ENCODE data around the gene POMT1. TPM values are rescaled to one million over a fixed set of nuclear protein-coding genes. Genes with fewer than 3 reads are reported as not detected.
"Not testable (repeated sequence)": the region's sequence is repeated elsewhere in the genome, so short reads cannot be mapped to it uniquely, and the experiment has no call there.

The POMT1 gene, protein sequence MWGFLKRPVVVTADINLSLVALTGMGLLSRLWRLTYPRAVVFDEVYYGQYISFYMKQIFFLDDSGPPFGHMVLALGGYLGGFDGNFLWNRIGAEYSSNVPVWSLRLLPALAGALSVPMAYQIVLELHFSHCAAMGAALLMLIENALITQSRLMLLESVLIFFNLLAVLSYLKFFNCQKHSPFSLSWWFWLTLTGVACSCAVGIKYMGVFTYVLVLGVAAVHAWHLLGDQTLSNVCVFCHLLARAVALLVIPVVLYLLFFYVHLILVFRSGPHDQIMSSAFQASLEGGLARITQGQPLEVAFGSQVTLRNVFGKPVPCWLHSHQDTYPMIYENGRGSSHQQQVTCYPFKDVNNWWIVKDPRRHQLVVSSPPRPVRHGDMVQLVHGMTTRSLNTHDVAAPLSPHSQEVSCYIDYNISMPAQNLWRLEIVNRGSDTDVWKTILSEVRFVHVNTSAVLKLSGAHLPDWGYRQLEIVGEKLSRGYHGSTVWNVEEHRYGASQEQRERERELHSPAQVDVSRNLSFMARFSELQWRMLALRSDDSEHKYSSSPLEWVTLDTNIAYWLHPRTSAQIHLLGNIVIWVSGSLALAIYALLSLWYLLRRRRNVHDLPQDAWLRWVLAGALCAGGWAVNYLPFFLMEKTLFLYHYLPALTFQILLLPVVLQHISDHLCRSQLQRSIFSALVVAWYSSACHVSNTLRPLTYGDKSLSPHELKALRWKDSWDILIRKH
- total RNA-seq (2014; rRNA removed; shearing (Covaris generic)): 23.0 and 25.6 TPM in 2 replicates

DNA sequence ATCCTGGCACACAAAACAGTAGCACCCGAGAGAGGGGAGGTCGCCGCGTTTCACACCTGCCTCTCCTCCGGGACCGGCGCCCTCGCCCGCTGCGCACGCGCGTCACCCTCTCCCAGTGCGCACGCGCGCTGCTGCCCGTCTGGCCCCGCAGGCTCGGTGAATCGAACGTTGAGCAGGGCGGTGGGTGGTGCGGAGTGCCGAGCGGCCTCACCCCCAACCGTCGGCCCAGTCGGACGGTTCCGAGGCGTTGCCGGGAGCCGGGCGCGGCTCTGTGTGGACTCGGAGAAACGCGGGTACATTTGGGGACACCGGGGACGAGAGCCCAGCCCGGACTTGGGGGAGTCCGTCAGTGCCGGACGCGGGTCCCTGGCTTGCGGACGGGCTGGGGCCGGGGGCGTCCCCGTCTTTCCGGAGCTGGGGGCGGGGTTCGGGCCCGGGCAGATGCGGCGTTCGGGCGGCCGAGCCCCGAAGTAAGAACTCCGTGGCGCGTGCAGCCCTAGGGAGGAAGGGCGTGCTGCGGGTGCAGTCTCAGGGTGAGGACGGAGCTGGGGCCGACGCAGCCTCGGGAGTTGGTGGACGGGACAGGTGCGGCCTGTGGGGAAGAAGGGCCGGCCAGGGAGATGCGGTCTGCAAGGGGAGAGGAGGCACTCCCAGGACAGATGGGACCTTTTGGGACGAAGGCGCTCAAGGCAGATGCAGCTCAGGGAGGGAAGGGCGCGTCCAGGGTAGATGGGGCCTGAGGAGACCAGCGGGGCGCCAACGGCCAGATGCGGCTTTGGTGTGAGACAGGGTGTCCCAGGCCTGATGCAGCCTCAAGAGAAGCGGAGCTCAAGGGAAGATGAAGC lies at the start of gene POMT1:
POMT1 (plus strand) TSS at position 138 of the 845 bp plus-strand sequence. CDS start 1,301 bp downstream, outside the sequence.
- H3K27ac ChIP-seq: peak within 1 kb of the TSS; percentile 37
- H3K4me3 ChIP-seq: peak within 1 kb of the TSS; percentile 69
- peaks cover 34% of the 10 kb centered on the region for H3K36me3 ChIP-seq
- H3K27me3 ChIP-seq: no peaks in the 10 kb centered on the region
- peaks cover 6% of the 10 kb centered on the region; the same call in 1 of the 2 replicates for H3K4me1 ChIP-seq
- H3K9me3 ChIP-seq (replicated peaks): no peaks in the 10 kb centered on the region
- peak; percentile 91 to 95 for DNase-seq

DNA sequence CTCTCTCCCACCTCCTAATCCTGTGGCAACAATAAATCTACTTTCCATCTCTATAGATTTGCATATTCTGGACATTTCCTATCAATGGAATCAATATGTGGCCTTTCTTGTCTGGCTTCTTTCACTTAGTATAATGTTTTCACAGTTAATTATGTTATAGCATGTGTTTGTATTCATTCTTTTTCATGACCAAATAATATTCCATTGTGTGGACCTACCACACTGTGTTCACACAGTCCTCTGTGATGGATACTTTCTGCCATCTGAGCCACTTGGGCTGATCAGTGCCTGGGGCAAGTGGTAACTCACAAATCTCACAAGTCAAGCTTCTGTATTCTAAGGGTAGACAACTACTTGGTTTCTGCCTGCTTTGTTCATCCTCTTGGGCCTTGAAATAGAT lies 48.7 kb upstream of the POMT1 start:
- Histone ChIP-seq H3K36me3 (peaks cover 92% of the 10 kb centered on the region), H3K4me1 (no peaks in the 10 kb centered on the region), H3K9me3 (replicated peaks) (no peaks in the 10 kb centered on the region), H3K27me3 (no peaks in the 10 kb centered on the region), H3K27ac (no peak overlapping the region), H3K4me3 (no peak overlapping the region)
- DNase-seq: no peak

DNA sequence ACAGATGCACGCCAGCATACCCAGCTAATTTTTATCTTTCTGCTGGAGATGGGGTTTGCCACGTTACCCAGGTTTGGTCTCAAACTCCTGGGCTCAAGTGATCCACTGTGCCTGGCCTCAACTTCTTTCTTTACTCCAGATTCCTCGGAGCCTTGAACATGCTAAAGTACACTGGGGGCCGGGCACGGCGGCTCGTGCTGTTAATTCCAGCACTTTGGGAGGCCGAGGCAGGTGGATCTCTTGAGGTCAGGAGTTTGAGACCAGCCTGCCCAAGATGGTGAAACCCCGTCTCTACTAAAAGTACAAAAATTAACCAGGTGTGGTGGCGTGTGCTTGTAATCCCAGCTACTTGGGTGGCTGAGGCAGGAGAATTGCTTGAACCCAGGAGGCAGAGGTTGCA lies 47.1 kb upstream of the POMT1 start:
- H3K4me1 ChIP-seq; H3K4me3 ChIP-seq; H3K27ac ChIP-seq; DNase-seq; H3K9me3 ChIP-seq (replicated peaks); H3K27me3 ChIP-seq: not testable (repeated sequence)
- peaks cover 90% of the 10 kb centered on the region for H3K36me3 ChIP-seq

DNA sequence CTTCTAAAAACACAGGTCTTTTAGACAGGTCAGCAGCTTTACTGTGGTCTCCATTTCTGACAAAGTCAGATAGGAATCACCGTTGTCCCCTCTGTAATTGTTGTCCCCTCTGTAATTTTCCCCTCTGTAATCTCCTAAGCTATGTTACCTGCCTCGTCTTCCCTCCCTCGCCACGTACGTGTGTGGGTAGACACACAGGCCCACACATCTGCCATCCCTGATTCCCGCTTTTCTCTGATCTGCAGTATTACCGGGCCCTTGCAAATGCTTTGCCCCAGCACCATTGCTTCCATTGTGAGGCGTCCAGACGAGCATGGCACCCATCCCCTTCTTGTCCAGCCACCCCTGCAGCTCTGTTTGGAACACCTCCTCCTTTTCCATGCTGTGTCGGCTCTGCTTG lies 45.0 kb upstream of the POMT1 start:
- Histone ChIP-seq H3K36me3 (peaks cover 90% of the 10 kb centered on the region), H3K9me3 (replicated peaks) (no peaks in the 10 kb centered on the region), H3K27me3 (no peaks in the 10 kb centered on the region), H3K27ac (no peak overlapping the region), H3K4me3 (no peak overlapping the region), H3K4me1 (no peaks in the 10 kb centered on the region)
- DNase-seq: no peak

DNA sequence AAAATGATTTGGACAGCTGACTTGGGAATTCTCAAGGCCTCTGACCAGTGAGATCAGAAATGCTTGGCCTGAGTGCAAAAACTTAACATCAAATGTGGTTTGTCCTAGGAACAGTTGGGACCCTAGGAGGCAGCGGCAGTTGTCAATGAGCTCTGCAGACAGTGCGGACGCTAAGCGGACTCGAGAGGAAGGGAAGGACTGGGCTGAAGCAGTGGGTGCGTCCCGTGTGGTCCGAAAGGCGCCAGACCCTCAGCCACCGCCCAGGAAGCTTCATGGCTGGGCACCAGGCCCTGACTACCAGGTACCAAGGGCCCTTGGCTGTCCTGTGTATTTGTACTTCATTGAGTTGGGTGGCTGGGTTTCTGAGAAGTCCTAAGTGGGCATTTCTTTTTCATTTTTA lies 43.7 kb upstream of the POMT1 start:
- H3K36me3 ChIP-seq: peaks cover 90% of the 10 kb centered on the region
- DNase-seq: no peak

DNA sequence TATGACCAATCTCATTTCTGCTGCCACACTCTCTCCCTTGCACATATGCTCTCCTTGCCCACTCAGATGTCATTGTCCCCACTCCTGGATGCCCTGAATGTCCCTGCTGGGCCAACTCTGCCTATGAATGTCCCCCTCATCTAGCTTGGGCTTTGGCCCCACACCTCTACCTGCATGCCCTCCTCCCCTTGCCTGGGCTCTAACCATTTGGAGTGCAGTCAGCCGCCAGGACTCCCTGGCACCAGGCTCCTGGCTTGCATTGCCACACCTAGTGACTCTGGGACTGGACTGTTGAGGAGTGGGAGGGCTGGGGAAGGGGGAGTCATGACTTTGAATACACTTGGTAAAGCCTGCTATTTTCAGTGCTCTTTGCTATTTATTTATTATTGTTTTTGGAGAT lies 41.6 kb upstream of the POMT1 start:
- no peaks in the 10 kb centered on the region for H3K4me1 ChIP-seq
- DNase-seq: no peak
- H3K27me3 ChIP-seq: no peaks in the 10 kb centered on the region
- H3K9me3 ChIP-seq (replicated peaks): no peaks in the 10 kb centered on the region
- peaks cover 93% of the 10 kb centered on the region for H3K36me3 ChIP-seq
- no peak overlapping the region for H3K27ac ChIP-seq
- no peak overlapping the region for H3K4me3 ChIP-seq

More for the DNA sequence above, 43.7 kb upstream of the POMT1 start:
- Histone ChIP-seq H3K27ac (no peak overlapping the region), H3K4me1 (no peaks in the 10 kb centered on the region), H3K9me3 (replicated peaks) (no peaks in the 10 kb centered on the region), H3K27me3 (no peaks in the 10 kb centered on the region), H3K4me3 (no peak overlapping the region)

DNA sequence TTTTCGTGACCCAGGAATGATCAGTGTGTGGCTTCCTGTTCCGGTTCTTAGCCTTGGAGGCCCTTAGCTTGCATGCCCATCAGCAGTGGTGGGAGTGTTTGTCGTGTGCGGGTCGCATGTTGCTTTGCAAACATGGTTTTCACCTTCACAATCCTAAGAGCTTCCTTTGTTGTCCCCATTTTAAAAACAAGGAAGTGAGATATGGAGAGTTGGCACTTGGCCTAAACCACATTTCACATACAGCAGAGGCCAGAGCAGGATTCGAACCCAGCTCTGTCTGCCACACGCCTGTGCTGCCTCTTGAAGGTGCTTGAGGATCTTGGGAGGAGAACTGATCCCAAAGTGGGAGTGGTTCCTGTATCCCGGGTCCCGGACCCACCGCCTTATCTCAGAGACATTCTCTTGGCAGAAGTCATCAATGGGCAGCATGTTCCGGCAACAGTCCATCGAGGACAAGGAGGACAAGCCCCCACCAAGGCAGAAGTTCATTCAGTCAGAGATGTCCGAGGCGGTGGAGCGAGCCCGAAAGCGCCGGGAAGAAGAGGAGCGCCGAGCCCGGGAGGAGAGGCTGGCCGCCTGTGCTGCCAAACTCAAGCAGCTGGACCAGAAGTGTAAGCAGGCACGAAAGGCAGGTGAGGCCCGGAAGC lies 38.2 kb upstream of the POMT1 start:
- no peak for DNase-seq
- no peak overlapping the region for H3K4me3 ChIP-seq
- H3K27ac ChIP-seq: no peak overlapping the region
- no peaks in the 10 kb centered on the region for H3K27me3 ChIP-seq
- H3K9me3 ChIP-seq (replicated peaks): no peaks in the 10 kb centered on the region
- peaks cover 94% of the 10 kb centered on the region for H3K36me3 ChIP-seq
- no peaks in the 10 kb centered on the region for H3K4me1 ChIP-seq

DNA sequence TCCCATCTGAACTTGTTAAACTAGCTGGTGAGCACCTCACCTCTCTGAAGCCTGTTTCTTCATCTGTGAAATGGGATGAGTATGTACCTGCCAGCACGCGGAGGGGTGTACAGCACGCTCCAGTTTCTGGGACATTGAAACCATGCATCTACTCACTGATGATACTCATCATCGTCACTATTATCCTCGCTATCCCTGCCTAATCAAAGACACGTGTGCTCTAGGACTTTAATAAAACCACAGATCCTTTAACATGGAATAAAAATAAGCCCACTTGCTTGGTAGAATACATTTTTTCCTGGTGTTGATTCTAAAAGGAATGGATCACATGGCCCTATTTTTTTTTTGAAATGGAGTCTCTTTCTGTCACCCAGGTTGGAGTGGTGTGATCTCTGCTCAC lies 37.3 kb upstream of the POMT1 start:
- no peak overlapping the region for H3K4me3 ChIP-seq
- H3K27ac ChIP-seq: no peak overlapping the region
- H3K36me3 ChIP-seq: peaks cover 96% of the 10 kb centered on the region
- H3K4me1 ChIP-seq: no peaks in the 10 kb centered on the region
- H3K27me3 ChIP-seq: no peaks in the 10 kb centered on the region
- no peaks in the 10 kb centered on the region for H3K9me3 ChIP-seq (replicated peaks)
- no peak for DNase-seq

DNA sequence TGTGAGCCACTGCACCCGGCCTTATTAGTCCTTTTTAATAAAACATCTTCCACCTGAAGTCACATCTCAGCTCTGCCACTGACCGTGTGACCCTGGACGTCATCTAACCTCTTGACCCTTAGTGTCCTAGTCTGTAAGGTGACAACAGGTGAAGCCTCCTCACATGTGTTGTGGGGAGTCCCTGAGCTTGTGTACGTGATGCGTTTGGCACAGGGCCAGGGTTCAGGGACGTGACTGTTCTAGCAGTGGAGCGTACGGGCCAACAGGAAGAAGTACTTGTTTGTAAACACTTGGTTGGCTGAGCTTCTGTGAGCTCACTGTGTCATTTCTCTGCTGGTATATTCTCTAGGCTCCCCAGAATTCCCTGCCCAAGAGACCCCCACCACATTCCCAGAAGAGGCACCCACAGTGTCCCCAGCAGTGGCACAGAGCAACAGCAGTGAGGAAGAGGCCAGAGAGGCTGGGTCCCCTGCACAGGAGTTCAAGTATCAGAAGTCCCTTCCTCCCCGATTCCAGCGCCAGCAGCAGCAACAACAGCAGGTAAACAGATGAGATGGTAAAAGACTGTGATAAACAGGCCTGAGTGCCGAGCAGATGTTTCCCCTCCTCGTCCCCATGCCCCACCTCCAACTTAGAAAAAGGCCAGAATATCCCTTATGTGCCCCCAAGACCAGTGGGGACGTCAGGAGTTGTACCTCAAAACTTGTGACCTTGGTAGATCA lies 35.3 kb upstream of the POMT1 start:
- no peak overlapping the region for H3K27ac ChIP-seq
- no peaks in the 10 kb centered on the region for H3K4me1 ChIP-seq
- DNase-seq: no peak
- peaks cover 96% of the 10 kb centered on the region for H3K36me3 ChIP-seq
- no peak overlapping the region for H3K4me3 ChIP-seq
- H3K9me3 ChIP-seq (replicated peaks): no peaks in the 10 kb centered on the region
- H3K27me3 ChIP-seq: no peaks in the 10 kb centered on the region

DNA sequence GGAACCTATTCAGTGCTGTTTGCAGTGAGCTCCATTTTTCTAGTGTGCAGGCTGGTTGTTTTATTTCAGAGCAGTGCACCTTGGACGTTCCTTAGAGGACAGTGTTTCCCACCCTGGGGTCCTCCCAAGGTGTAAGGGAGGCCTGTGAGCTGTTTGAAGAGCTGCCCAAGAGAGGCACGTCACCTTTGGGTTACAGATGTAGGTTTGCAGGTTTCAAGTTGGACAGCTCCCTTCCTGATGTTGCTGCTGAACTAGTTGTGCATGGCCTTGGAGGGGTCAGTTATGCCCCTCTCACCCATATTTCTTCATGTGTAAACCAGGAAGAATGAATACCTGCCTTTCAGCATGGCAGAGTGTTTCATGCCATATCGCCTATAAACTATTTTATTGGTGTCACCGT lies 34.7 kb upstream of the POMT1 start:
- Histone ChIP-seq H3K4me3 (no peak overlapping the region), H3K36me3 (peaks cover 98% of the 10 kb centered on the region), H3K27me3 (no peaks in the 10 kb centered on the region), H3K27ac (no peak overlapping the region), H3K4me1 (no peaks in the 10 kb centered on the region), H3K9me3 (replicated peaks) (no peaks in the 10 kb centered on the region)
- no peak for DNase-seq

DNA sequence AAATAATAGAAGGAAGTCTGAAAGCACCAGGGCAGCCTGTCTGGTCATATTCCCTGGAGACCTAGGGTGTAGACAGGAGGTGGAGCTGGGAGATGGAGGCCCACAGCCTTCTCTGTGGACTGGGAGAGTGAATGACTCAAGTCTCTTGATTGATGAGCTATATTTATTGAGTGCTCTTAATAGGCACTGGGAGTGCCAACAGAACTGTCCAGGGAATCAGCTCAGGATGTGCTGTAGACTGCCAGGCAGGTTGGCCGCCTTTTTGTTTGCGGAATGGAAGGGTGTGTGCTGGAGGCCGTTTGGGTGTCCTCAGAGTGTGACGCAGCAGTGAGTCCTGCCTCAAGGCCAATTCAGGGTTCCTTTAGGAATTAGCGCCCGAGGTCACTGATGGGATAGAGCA lies 33.4 kb upstream of the POMT1 start:
- no peak for DNase-seq
- H3K36me3 ChIP-seq: peaks cover 98% of the 10 kb centered on the region
- H3K4me1 ChIP-seq: no peaks in the 10 kb centered on the region
- H3K4me3 ChIP-seq: no peak overlapping the region
- H3K27me3 ChIP-seq: no peaks in the 10 kb centered on the region
- no peaks in the 10 kb centered on the region for H3K9me3 ChIP-seq (replicated peaks)
- no peak overlapping the region for H3K27ac ChIP-seq

DNA sequence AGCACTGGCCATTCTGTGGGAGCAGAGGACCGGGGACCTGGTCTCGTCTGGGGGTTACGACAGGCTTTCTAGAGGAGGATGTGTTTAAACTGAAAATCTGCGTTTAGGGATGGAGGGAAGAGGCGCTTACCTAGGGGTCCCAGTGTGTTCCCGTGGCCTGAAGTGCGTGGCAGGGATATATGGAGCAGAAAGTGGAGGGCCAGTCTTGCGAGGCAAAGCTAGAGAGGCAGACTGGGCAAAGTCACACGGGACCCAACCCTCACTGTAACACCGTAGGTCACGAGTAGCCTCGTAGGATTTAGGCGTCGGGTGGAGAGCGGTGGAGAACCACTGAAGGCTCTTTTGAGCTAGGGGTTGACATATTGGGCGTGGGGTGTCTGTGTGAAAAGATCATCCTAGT lies 32.8 kb upstream of the POMT1 start:
- H3K4me1 ChIP-seq: no peaks in the 10 kb centered on the region
- H3K27me3 ChIP-seq: no peaks in the 10 kb centered on the region
- no peaks in the 10 kb centered on the region for H3K9me3 ChIP-seq (replicated peaks)
- no peak for DNase-seq
- H3K4me3 ChIP-seq: no peak overlapping the region
- no peak overlapping the region for H3K27ac ChIP-seq
- peaks cover 98% of the 10 kb centered on the region for H3K36me3 ChIP-seq

DNA sequence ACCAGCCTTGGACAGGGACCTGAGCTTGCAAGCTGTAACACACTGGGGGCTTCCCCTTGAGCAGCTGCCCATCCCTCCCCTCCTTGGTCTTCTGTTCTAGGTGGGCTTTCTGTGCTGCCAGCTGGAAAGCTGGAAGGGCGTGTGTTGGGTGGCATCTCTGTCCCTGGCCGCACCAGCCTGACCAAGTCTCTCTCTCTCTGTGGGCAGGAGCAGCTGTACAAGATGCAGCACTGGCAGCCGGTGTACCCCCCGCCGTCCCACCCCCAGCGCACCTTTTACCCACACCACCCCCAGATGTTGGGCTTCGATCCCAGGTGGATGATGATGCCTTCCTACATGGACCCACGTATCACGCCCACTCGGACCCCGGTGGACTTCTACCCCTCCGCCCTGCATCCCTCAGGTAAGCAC lies 32.1 kb upstream of the POMT1 start:
- peaks cover 98% of the 10 kb centered on the region for H3K36me3 ChIP-seq
- no peaks in the 10 kb centered on the region for H3K4me1 ChIP-seq
- H3K27me3 ChIP-seq: no peaks in the 10 kb centered on the region
- no peaks in the 10 kb centered on the region for H3K9me3 ChIP-seq (replicated peaks)
- no peak overlapping the region for H3K27ac ChIP-seq
- no peak overlapping the region for H3K4me3 ChIP-seq
- DNase-seq: no peak

DNA sequence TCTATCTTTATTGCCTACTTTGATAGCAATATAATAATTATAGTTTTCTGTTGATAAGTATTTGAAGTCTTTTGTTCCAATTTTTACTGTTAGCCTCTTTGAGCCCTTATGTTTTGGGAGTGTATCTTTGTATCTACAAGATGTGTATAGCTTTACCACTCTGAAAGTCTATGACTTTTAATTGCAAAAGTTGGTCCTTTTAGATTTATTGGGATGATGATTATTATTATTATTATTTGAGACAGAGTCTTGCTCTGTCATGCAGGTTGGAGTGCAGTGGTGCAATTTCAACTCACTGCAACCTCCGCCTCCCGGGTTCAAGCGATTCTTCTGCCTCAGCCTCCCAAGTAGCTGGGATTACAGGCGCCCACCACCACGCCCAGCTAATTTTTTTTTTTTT lies 30.6 kb upstream of the POMT1 start:
- not testable (repeated sequence) for H3K4me3 ChIP-seq; DNase-seq; H3K4me1 ChIP-seq; H3K27me3 ChIP-seq; H3K9me3 ChIP-seq (replicated peaks); H3K27ac ChIP-seq
- H3K36me3 ChIP-seq: peaks cover 100% of the 10 kb centered on the region

Data from SJCRH30 (cell line).